AG10803 (cell line): Measurements from ENCODE around the gene ZNF300.

ENCODE experiments used
- DNase-seq: peaks from one replicate; pipeline ENCODE4 v3.0.0; 2010; ENCODE audit warnings: low read depth
- H3K4me3 ChIP-seq: 2 replicates; pipeline ENCODE4 v1.5.1; 2011; ENCODE audit warnings: mild to moderate bottlenecking, low read length, control low read depth
- CTCF ChIP-seq: conservative IDR thresholded peaks from 2 replicates; pipeline ENCODE4 v1.5.1; 2011; ENCODE audit warnings: mild to moderate bottlenecking, low read length, control low read depth, inconsistent platforms

ZNF300 gene

GRCh38 chr5:150904479-150905311 lies at the start of gene ZNF300:
Gene ZNF300 (minus strand): TSS chr5:150904980. CDS start chr5:150903155, 1,825 bp downstream.
- no peak for TF ChIP-seq CTCF
- H3K4me3 ChIP-seq, result peak within 1 kb of the TSS; percentile 82
- peak; percentile 92 for DNase-seq

GRCh38 chr5:150948539-150948938 lies 43.8 kb upstream of the ZNF300 start:
- DNase-seq, result no peak
- H3K4me3 ChIP-seq, result no peak overlapping the region
- no peak for TF ChIP-seq CTCF

- no peak for TF ChIP-seq CTCF
- peak; percentile 82 for DNase-seq
- peak overlapping the region; percentile 64 for H3K4me3 ChIP-seq
Measured at GRCh38 chr5:150946351-150946905, 41.6 kb upstream of the ZNF300 start.

- DNase-seq, result peak; percentile 6
- no peak for TF ChIP-seq CTCF
- peak overlapping the region; percentile 64 for H3K4me3 ChIP-seq
Measured at GRCh38 chr5:150945947-150946346, 41.2 kb upstream of the ZNF300 start.

- no peak overlapping the region for H3K4me3 ChIP-seq
- no peak for TF ChIP-seq CTCF
- peak; percentile 32 for DNase-seq
Measured at GRCh38 chr5:150945486-150945885, 40.7 kb upstream of the ZNF300 start.

- H3K4me3 ChIP-seq, result no peak overlapping the region
- no peak for TF ChIP-seq CTCF
- no peak for DNase-seq
Measured at GRCh38 chr5:150931368-150931965, 26.7 kb upstream of the ZNF300 start.

GRCh38 chr5:150918613-150919012 lies 13.8 kb upstream of the ZNF300 start:
- no peak for TF ChIP-seq CTCF
- DNase-seq, result peak; percentile 35
- no peak overlapping the region for H3K4me3 ChIP-seq
